Measurements from ENCODE around the gene VAV3.

DNA sequence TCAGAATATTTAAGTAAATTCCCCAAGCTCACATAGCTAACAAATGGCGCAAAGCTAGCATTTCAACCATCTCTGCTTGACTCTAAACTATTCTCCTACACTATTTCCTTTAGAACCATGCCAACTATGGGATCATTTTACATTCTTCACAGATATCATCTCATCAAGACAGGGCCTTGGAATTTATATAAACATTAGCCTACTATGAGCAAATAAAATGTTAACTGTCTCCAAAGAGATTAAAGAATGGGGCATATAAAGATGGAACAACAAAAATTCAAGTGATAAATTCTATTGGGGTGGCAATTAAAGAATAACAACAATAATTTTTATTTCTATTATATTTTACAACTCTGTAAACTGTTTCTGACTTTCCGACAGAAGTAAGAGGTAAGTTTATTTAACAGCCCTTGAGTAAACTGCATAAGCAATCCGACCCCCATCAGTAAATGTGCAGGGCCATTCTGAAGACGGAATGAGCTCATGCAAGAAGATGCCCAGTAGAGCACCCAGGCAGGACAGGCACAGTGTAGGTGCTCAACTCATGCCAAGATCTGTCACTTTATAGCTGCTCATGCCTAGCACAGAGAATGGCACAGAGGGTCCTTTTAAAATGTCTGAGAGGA lies 261.9 kb downstream of the VAV3 start:
- TF ChIP-seq EZH2phosphoT487 (IDR thresholded peaks at IDR 0.05; ENCODE audit: insufficient read depth, low read depth) (no peak), EZH2 (IDR thresholded peaks at IDR 0.05; ENCODE audit: insufficient read depth, poor library complexity, severe bottlenecking) (no peak)
